IMR-90 (cell line): ENCODE data around the gene RBMS3. TPM values are rescaled to one million over a fixed set of nuclear protein-coding genes. Genes with fewer than 3 reads are reported as not detected.

Experiments used
- ATAC-seq: fragments of 200-7000 bp; cut with Tn5 transposase; 2 replicates; pipeline ENCODE4 v1.9.1; 2020; ENCODE audit warnings: low read depth, mild to moderate bottlenecking, moderate library complexity
- BruUV-seq: library from RNA; stranded (reverse); fragments of 400-500 nt; replicated peaks from 2 replicates; lab custom pipeline; 2021; lab: Mats Ljungman, UMichigan
- CTCF ChIA-PET: fragments of 300-600 bp; formaldehyde crosslinking; extraction: SDS; loops from one replicate; lab custom pipeline; 2021; ENCODE audit warnings: antibody characterized with exemption; lab: Yijun Ruan, JAX
- POLR2A ChIA-PET: fragments of 300-600 bp; sonication (Branson Sonifier 250); formaldehyde crosslinking; loops from one replicate; lab custom pipeline; 2022; ENCODE audit warnings: antibody characterized with exemption; ENCODE audit not compliant: unreplicated experiment; lab: Charles Lee
- DNase-seq: peaks from one replicate; pipeline ENCODE4 v3.0.0; 2013
- H2AFZ ChIP-seq: replicated peaks from 2 replicates; pipeline ENCODE3; 2013; ENCODE audit warnings: low read length, mild to moderate bottlenecking; ENCODE audit not compliant: poor library complexity
- H2AK5ac ChIP-seq: 2 replicates; pipeline ENCODE4 v1.6.1; 2013; ENCODE audit warnings: low read depth, low read length, inconsistent platforms
- H2AK9ac ChIP-seq: replicated peaks from 2 replicates; pipeline ENCODE3; 2013; ENCODE audit warnings: mild to moderate bottlenecking, low read depth, low read length, moderate library complexity; ENCODE audit not compliant: poor library complexity
- H2BK120ac ChIP-seq: 2 replicates; pipeline ENCODE4 v1.6.1; 2013; ENCODE audit warnings: low read depth, low read length, inconsistent platforms
- H2BK15ac ChIP-seq: 3 replicates; pipeline ENCODE4 v1.6.1; 2013; ENCODE audit warnings: low read depth, low read length, inconsistent platforms
- H2BK20ac ChIP-seq: 2 replicates; pipeline ENCODE4 v1.6.1; 2013; ENCODE audit warnings: low read depth, mild to moderate bottlenecking, inconsistent platforms, low read length, moderate library complexity
- H2BK5ac ChIP-seq: 2 replicates; pipeline ENCODE4 v1.6.1; 2013; ENCODE audit warnings: mild to moderate bottlenecking, low read depth, low read length, inconsistent platforms; ENCODE audit not compliant: poor library complexity, severe bottlenecking
- H3K14ac ChIP-seq: replicated peaks from 2 replicates; pipeline ENCODE4 v1.6.1; 2013; ENCODE audit warnings: low read depth, low read length, inconsistent platforms
- H3K18ac ChIP-seq: 2 replicates; pipeline ENCODE4 v1.6.1; 2013; ENCODE audit warnings: low read depth, low read length, control low read depth
- H3K23ac ChIP-seq: 2 replicates; pipeline ENCODE4 v1.6.1; 2013; ENCODE audit warnings: low read depth, low read length, inconsistent platforms
- H3K27ac ChIP-seq: 2 replicates; pipeline ENCODE4 v1.5.1; 2013; ENCODE audit warnings: mild to moderate bottlenecking, control low read depth, low read length; ENCODE audit not compliant: insufficient read depth
- H3K27me3 ChIP-seq: 2 replicates; pipeline ENCODE4 v1.6.1; 2013; ENCODE audit warnings: low read length; ENCODE audit not compliant: control insufficient read depth, insufficient read depth
- H3K36me3 ChIP-seq: 2 replicates; pipeline ENCODE4 v1.6.1; 2013; ENCODE audit warnings: low read length, mixed read lengths; ENCODE audit not compliant: control insufficient read depth, insufficient read depth
- H3K4ac ChIP-seq: 2 replicates; pipeline ENCODE4 v1.6.1; 2013; ENCODE audit warnings: low read depth, low read length, inconsistent platforms
- H3K4me1 ChIP-seq: 2 replicates; pipeline ENCODE4 v1.6.1; 2013; ENCODE audit warnings: low read length, mixed read lengths; ENCODE audit not compliant: control insufficient read depth, insufficient read depth
- H3K4me2 ChIP-seq: 2 replicates; pipeline ENCODE4 v1.6.1; 2013; ENCODE audit warnings: low read depth, mild to moderate bottlenecking, control low read depth, low read length, moderate library complexity
- H3K4me3 ChIP-seq: 2 replicates; pipeline ENCODE4 v1.5.1; 2013; ENCODE audit warnings: low read depth, mild to moderate bottlenecking, control low read depth, low read length, moderate library complexity; ENCODE audit not compliant: insufficient read depth
- H3K56ac ChIP-seq: 2 replicates; pipeline ENCODE4 v1.6.1; 2013; ENCODE audit warnings: low read length, inconsistent platforms; ENCODE audit not compliant: insufficient read depth; ENCODE audit errors: extremely low read depth
- H3K79me1 ChIP-seq, 2 experiments: 2 replicates each; pipeline ENCODE4 v1.6.1; 2013; ENCODE audit warnings: low read length in 2 of 2, inconsistent platforms in 1 of 2, low read depth in 1 of 2
- H3K9ac ChIP-seq: 2 replicates; pipeline ENCODE4 v1.6.1; 2013; ENCODE audit warnings: low read depth, low read length, control low read depth
- H3K9me1 ChIP-seq: 2 replicates; pipeline ENCODE4 v1.6.1; 2013; ENCODE audit warnings: low read length, inconsistent platforms; ENCODE audit not compliant: insufficient read depth
- H3K9me3 ChIP-seq: 2 replicates; pipeline ENCODE4 v1.6.1; 2013; ENCODE audit warnings: low read length; ENCODE audit not compliant: control insufficient read depth, insufficient read depth
- H4K20me1 ChIP-seq: 2 replicates; pipeline ENCODE4 v1.6.1; 2013; ENCODE audit warnings: low read length, inconsistent platforms; ENCODE audit not compliant: insufficient read depth
- H4K5ac ChIP-seq: 2 replicates; pipeline ENCODE4 v1.6.1; 2013; ENCODE audit warnings: mild to moderate bottlenecking, low read depth, low read length, control low read depth
- H4K8ac ChIP-seq, 2 experiments: 2 replicates each; pipeline ENCODE4 v1.6.1; 2013; ENCODE audit warnings: low read depth in 2 of 2, low read length in 2 of 2, control low read depth in 1 of 2, inconsistent platforms in 1 of 2
- H4K91ac ChIP-seq: 2 replicates; pipeline ENCODE4 v1.6.1; 2013; ENCODE audit warnings: low read depth, low read length, inconsistent platforms; ENCODE audit not compliant: insufficient read depth
- BHLHE40 ChIP-seq: fragments of 150-350 bp; IDR thresholded peaks from 2 replicates; pipeline ENCODE4 v1.6.1; 2016; ENCODE audit warnings: mild to moderate bottlenecking, low read depth, low read length
- POLR2A ChIP-seq: IDR thresholded peaks from 2 replicates; pipeline ENCODE4 v1.6.1; 2012; ENCODE audit warnings: mild to moderate bottlenecking, low read depth, low read length
- WGBS, 2 experiments: methylation state at CpG; one replicate each; pipeline versions ENCODE4 v1.1.5 to v1.1.7; 2013; ENCODE audit warnings: missing lambda C conversion rate in 2 of 2; ENCODE audit not compliant: insufficient read length in 1 of 2; ENCODE audit errors: extremely low coverage in 2 of 2; 5-methylcytosine and 5-hydroxymethylcytosine counted together
- dilution Hi-C: fragments of 300-500 bp; cut with HindIII; formaldehyde crosslinking; loops from one replicate; pipeline ENCODE4 v1.14.3; 2018; ENCODE audit warnings: low sequenced_read_pairs; ENCODE audit not compliant: unreplicated experiment
- in situ Hi-C: fragments of 300-500 bp; cut with MboI; formaldehyde crosslinking; loops from 3 replicates; pipeline ENCODE4 v1.14.3; 2019; ENCODE audit warnings: low sequenced_read_pairs, inconsistent platforms, mixed read lengths
- intact Hi-C: fragments of 100-400 bp; cut with micrococcal nuclease; formaldehyde crosslinking; loops from 2 replicates; pipeline ENCODE4 v1.10.0; 2022
- polyA plus RNA-seq, 3 experiments: library from polyadenylated mRNA; depleted of rRNA; stranded (reverse); fragments of >200 nt; gene quantifications; 2 replicates each; pipeline ENCODE4 v1.2.3, GENCODE V29; 2012; ENCODE audit warnings: low replicate concordance in 1 of 3
- total RNA-seq: library from RNA; depleted of rRNA; stranded (reverse); fragments of >200 nt; gene quantifications from 2 replicates; pipeline ENCODE4 v1.2.3, GENCODE V29; 2012
- TF ChIP-seq, protein P1 (sequence below): conservative IDR thresholded peaks from 2 replicates; pipeline ENCODE4 v1.5.1; 2012; ENCODE audit warnings: mild to moderate bottlenecking, low read depth, low read length, improper control_type of control experiment
- TF ChIP-seq, protein P2 (sequence below): fragments of 150-350 bp; IDR thresholded peaks from 2 replicates; pipeline ENCODE4 v1.6.1; 2017; ENCODE audit warnings: mild to moderate bottlenecking, antibody characterized with exemption, low read length, low read depth

The RBMS3 gene
- total and polyA plus RNA-seq, 2 of the 4 experiments (the other 2 are of a cell fraction) = 15.2 to 127 TPM

DNA sequence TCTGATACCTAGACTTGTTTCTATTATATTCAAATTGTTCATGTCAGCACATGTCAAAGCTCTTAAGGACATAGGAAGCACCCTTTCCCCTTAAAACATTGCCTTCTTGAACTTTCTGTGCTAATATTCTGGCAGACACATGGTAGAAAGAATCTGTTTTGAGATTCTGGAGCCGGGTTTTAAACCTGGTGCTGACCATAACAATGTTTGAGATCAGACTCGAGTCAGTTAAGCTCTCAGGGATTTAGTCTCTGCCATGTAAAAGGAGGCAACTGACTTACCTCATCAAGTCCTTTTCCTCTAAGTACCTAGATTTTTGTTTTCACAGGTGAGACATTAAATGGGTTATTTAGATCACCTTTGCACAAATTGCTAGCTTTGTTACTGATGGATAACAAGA is 38.9 kb downstream of the RBMS3 start:
- no peak overlapping the region for H4K91ac ChIP-seq
- intact Hi-C loops (no loop called here), in situ Hi-C loops (no loop called here), dilution Hi-C loops (no loop called here)
- no peak overlapping the region for H3K4me3 ChIP-seq
- no peak overlapping the region for H4K5ac ChIP-seq
- peaks cover 4% of the 10 kb centered on the region for H3K4me1 ChIP-seq
- H3K9ac ChIP-seq = no peak overlapping the region
- H4K20me1 ChIP-seq = 0 out of 2 replicates have a peak, but pooled peaks cover 3% of the 10 kb centered on the region
- ATAC-seq = no peak
- H3K4ac ChIP-seq = no peak overlapping the region
- H3K14ac ChIP-seq = no peak overlapping the region
- TF ChIP-seq, protein P1, sequence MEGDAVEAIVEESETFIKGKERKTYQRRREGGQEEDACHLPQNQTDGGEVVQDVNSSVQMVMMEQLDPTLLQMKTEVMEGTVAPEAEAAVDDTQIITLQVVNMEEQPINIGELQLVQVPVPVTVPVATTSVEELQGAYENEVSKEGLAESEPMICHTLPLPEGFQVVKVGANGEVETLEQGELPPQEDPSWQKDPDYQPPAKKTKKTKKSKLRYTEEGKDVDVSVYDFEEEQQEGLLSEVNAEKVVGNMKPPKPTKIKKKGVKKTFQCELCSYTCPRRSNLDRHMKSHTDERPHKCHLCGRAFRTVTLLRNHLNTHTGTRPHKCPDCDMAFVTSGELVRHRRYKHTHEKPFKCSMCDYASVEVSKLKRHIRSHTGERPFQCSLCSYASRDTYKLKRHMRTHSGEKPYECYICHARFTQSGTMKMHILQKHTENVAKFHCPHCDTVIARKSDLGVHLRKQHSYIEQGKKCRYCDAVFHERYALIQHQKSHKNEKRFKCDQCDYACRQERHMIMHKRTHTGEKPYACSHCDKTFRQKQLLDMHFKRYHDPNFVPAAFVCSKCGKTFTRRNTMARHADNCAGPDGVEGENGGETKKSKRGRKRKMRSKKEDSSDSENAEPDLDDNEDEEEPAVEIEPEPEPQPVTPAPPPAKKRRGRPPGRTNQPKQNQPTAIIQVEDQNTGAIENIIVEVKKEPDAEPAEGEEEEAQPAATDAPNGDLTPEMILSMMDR = no peak
- no peak for TF ChIP-seq BHLHE40
- TF ChIP-seq, protein P2, sequence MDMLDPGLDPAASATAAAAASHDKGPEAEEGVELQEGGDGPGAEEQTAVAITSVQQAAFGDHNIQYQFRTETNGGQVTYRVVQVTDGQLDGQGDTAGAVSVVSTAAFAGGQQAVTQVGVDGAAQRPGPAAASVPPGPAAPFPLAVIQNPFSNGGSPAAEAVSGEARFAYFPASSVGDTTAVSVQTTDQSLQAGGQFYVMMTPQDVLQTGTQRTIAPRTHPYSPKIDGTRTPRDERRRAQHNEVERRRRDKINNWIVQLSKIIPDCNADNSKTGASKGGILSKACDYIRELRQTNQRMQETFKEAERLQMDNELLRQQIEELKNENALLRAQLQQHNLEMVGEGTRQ = no peak
- no peak for TF ChIP-seq POLR2A
- H2BK15ac ChIP-seq = no peak overlapping the region
- BruUV-seq = no TSS peak
- no CpG with 5 or more reads among the region's 2 CpGs for WGBS, 2 experiments
- no peak overlapping the region for H2AK5ac ChIP-seq
- H3K23ac ChIP-seq = no peak overlapping the region; the same call in 1 of the 2 replicates
- H3K18ac ChIP-seq = no peak overlapping the region
- H2AK9ac ChIP-seq = no peak overlapping the region
- H3K4me2 ChIP-seq = no peak overlapping the region
- H3K56ac ChIP-seq = no peak overlapping the region
- DNase-seq = no peak
- H2BK120ac ChIP-seq = no peak overlapping the region
- no peak overlapping the region for H3K27ac ChIP-seq
- no peaks in the 10 kb centered on the region for H3K27me3 ChIP-seq
- H3K9me3 ChIP-seq = no peaks in the 10 kb centered on the region
- H2BK5ac ChIP-seq = no peak overlapping the region
- no peak overlapping the region for H4K8ac ChIP-seq
- peaks cover 3% of the 10 kb centered on the region for H3K9me1 ChIP-seq
- POLR2A ChIA-PET = no interaction called here
- H2AFZ ChIP-seq = no peak overlapping the region
- CTCF ChIA-PET = interaction anchor here (0.6 to 1.2 kb wide), 2 partner anchors 14 to 64 kb away, joined by 4 read pairs; no protein-coding TSS in a partner anchor
- no peaks in the 10 kb centered on the region for H3K36me3 ChIP-seq
- H2BK20ac ChIP-seq = no peak overlapping the region
- H3K79me1 ChIP-seq = peaks cover 23 to 48% of the 10 kb centered on the region in 2 experiments
